Mammary epithelial cell (primary cell): ENCODE measurements around the gene EDN3.

ENCODE experiments used
- EZH2 ChIP-seq: IDR thresholded peaks from 2 replicates; pipeline ENCODE4 v1.6.1; 2012; ENCODE audit warnings: low read length, inconsistent platforms, borderline replicate concordance
- TF ChIP-seq, protein P1 (sequence below), 2 donors: IDR thresholded peaks in 1 of 2; conservative IDR thresholded peaks in 1 of 2; 2 replicates each; pipeline ENCODE4 v1.5.1; 2011 to 2012; ENCODE audit warnings: inconsistent platforms in 2 of 2, low read length in 2 of 2, mild to moderate bottlenecking in 2 of 2, control low read depth in 1 of 2, low read depth in 1 of 2; ENCODE audit not compliant: insufficient read depth in 1 of 2; ENCODE audit errors: extremely low read depth in 1 of 2

DNA sequence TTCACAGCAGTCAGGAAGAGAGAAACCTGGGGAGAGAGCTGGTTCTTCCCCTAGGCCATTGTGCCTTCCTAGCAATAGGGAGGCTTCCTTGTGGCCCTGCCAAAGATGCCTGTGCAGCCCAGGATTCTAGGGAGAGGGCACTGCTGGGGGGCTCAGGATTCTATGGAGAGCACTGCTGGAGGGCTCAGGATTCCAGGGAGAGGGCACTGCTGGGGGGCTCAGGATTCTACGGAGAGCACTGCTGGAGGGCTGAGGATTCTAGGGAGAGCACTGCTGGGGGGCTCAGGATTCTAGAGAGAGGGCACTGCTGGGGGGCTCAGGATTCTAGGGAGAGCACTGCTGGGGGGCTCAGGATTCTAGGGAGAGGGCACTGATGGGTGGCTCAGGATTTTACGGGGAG is 25.8 kb downstream of the EDN3 start:
- no peak for TF ChIP-seq EZH2
- TF ChIP-seq, protein P1, sequence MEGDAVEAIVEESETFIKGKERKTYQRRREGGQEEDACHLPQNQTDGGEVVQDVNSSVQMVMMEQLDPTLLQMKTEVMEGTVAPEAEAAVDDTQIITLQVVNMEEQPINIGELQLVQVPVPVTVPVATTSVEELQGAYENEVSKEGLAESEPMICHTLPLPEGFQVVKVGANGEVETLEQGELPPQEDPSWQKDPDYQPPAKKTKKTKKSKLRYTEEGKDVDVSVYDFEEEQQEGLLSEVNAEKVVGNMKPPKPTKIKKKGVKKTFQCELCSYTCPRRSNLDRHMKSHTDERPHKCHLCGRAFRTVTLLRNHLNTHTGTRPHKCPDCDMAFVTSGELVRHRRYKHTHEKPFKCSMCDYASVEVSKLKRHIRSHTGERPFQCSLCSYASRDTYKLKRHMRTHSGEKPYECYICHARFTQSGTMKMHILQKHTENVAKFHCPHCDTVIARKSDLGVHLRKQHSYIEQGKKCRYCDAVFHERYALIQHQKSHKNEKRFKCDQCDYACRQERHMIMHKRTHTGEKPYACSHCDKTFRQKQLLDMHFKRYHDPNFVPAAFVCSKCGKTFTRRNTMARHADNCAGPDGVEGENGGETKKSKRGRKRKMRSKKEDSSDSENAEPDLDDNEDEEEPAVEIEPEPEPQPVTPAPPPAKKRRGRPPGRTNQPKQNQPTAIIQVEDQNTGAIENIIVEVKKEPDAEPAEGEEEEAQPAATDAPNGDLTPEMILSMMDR (conservative IDR thresholded peaks at IDR 0.05 in 1 of 2, IDR thresholded peaks at IDR 0.05 in 1 of 2; ENCODE audit: extremely low read depth in 1 of 2, insufficient read depth in 1 of 2, low read depth in 1 of 2, low read length in 2 of 2), result no peak
